ENCODE results near the gene FBP1.

- TF ChIP-seq, protein P1, sequence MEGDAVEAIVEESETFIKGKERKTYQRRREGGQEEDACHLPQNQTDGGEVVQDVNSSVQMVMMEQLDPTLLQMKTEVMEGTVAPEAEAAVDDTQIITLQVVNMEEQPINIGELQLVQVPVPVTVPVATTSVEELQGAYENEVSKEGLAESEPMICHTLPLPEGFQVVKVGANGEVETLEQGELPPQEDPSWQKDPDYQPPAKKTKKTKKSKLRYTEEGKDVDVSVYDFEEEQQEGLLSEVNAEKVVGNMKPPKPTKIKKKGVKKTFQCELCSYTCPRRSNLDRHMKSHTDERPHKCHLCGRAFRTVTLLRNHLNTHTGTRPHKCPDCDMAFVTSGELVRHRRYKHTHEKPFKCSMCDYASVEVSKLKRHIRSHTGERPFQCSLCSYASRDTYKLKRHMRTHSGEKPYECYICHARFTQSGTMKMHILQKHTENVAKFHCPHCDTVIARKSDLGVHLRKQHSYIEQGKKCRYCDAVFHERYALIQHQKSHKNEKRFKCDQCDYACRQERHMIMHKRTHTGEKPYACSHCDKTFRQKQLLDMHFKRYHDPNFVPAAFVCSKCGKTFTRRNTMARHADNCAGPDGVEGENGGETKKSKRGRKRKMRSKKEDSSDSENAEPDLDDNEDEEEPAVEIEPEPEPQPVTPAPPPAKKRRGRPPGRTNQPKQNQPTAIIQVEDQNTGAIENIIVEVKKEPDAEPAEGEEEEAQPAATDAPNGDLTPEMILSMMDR (IDR thresholded peaks at IDR 0.05), result no peak
- no peak for TF ChIP-seq POLR2A (IDR thresholded peaks at IDR 0.05)
Measured at GRCh38 chr9:94666364-94667099, 27.2 kb upstream of the FBP1 start.

Data from body of pancreas (tissue), 4 donors.